OCI-LY7 (cell line): ENCODE results near the gene PRRX2. TPM values are rescaled to one million over a fixed set of nuclear protein-coding genes. Genes with fewer than 3 reads are reported as not detected.

Experiments
- BruUV-seq: library from RNA; stranded (reverse); fragments of 400-500 nt; replicated peaks from 2 replicates; lab custom pipeline; 2021; lab: Mats Ljungman, UMichigan
- CTCF ChIA-PET: fragments of 300-600 bp; sonication (Branson Sonifier 250); formaldehyde crosslinking; loops from one replicate; lab custom pipeline; 2022; ENCODE audit warnings: antibody characterized with exemption; ENCODE audit not compliant: unreplicated experiment; lab: Charles Lee
- POLR2A ChIA-PET: fragments of 300-600 bp; sonication (Branson Sonifier 250); formaldehyde crosslinking; loops from one replicate; lab custom pipeline; 2022; ENCODE audit warnings: antibody characterized with exemption; lab: Charles Lee
- DNase-seq: peaks from one replicate; pipeline ENCODE4 v3.0.0-alpha.2; 2015; ENCODE audit warnings: low spot score
- H2AFZ ChIP-seq: fragments of 200-600 bp; sonication (generic), shearing (Covaris generic); 2 replicates; pipeline ENCODE4 v1.6.1; 2014; ENCODE audit warnings: mild to moderate bottlenecking, antibody characterized with exemption, low read length, moderate library complexity
- H3K27ac ChIP-seq: fragments of 200-600 bp; sonication (generic); 2 replicates; pipeline ENCODE4 v1.5.1; 2014; ENCODE audit warnings: mixed run types, low read depth, mild to moderate bottlenecking, moderate library complexity, low read length, inconsistent platforms; ENCODE audit not compliant: poor library complexity, severe bottlenecking
- H3K36me3 ChIP-seq: fragments of 200-600 bp; sonication (generic); 2 replicates; pipeline ENCODE4 v1.6.1; 2014; ENCODE audit warnings: mild to moderate bottlenecking, antibody characterized with exemption, low read length, moderate library complexity, mixed read lengths; ENCODE audit not compliant: insufficient read depth
- H3K4me1 ChIP-seq: fragments of 200-600 bp; sonication (generic); 2 replicates; pipeline ENCODE4 v1.5.1; 2014; ENCODE audit warnings: mild to moderate bottlenecking, low read length; ENCODE audit not compliant: insufficient read depth, poor library complexity, severe bottlenecking
- H3K4me2 ChIP-seq: fragments of 200-600 bp; sonication (generic); 2 replicates; pipeline ENCODE4 v1.6.1; 2014; ENCODE audit warnings: mild to moderate bottlenecking, low read length
- H3K4me3 ChIP-seq: fragments of 200-600 bp; sonication (generic); 2 replicates; pipeline ENCODE4 v1.5.1; 2014; ENCODE audit warnings: mild to moderate bottlenecking, low read depth, low read length; ENCODE audit not compliant: poor library complexity, severe bottlenecking
- H3K79me2 ChIP-seq: fragments of 200-600 bp; sonication (generic); 2 replicates; pipeline ENCODE4 v1.6.1; 2016; ENCODE audit warnings: low read depth, mild to moderate bottlenecking, low read length, moderate library complexity, mixed read lengths; ENCODE audit not compliant: insufficient read depth
- H3K9me2 ChIP-seq: fragments of 200-600 bp; sonication (generic); 2 replicates; pipeline ENCODE4 v1.6.1; 2016; ENCODE audit warnings: mild to moderate bottlenecking, low read length, mixed read lengths; ENCODE audit not compliant: insufficient read depth
- H3K9me3 ChIP-seq: fragments of 200-600 bp; sonication (generic); 2 replicates; pipeline ENCODE4 v1.6.1; 2014; ENCODE audit warnings: mild to moderate bottlenecking, mixed run types, low read length, mixed read lengths
- H4K20me1 ChIP-seq: fragments of 200-600 bp; sonication (generic); 2 replicates; pipeline ENCODE4 v1.6.1; 2014; ENCODE audit warnings: mild to moderate bottlenecking, antibody characterized with exemption, low read length, moderate library complexity, mixed read lengths; ENCODE audit not compliant: insufficient read depth
- CTCF ChIP-seq: fragments of 200-600 bp; sonication (generic); conservative IDR thresholded peaks from 2 replicates; pipeline ENCODE4 v1.5.1; 2014; ENCODE audit warnings: mild to moderate bottlenecking, antibody characterized with exemption, low read length, moderate library complexity, mixed read lengths
- EZH2phosphoT487 ChIP-seq: fragments of 200-600 bp; sonication (generic); IDR thresholded peaks from 2 replicates; pipeline ENCODE4 v1.6.1; 2018; ENCODE audit warnings: low read depth, borderline replicate concordance, mild to moderate bottlenecking, mixed run types, antibody characterized with exemption, low read length, moderate library complexity, mixed read lengths
- intact Hi-C: fragments of 100-400 bp; cut with micrococcal nuclease; formaldehyde crosslinking; loops from one replicate; pipeline ENCODE4 v1.10.0; 2022; ENCODE audit not compliant: unreplicated experiment
- total RNA-seq, 2 experiments: library from RNA; depleted of rRNA in 1 of 2; stranded (reverse); fragments of >200 nt in 1 of 2; shearing (Covaris generic) in 1 of 2; gene quantifications; 2 replicates each; pipeline ENCODE4 v1.2.3, GENCODE V29; 2014 to 2022

Gene PRRX2
- total RNA-seq, 2 experiments from 2014 or later, result not detected

GRCh38 chr9:129714511-129715061 lies 49.1 kb downstream of the PRRX2 start:
- POLR2A ChIA-PET, result no interaction called here
- no peaks in the 10 kb centered on the region for H3K9me3 ChIP-seq
- H3K79me2 ChIP-seq, result no peaks in the 10 kb centered on the region
- no peak overlapping the region for H3K4me3 ChIP-seq
- intact Hi-C loops, result no loop called here
- no peak overlapping the region for H3K4me2 ChIP-seq
- H2AFZ ChIP-seq, result no peak overlapping the region
- CTCF ChIA-PET, result no interaction called here
- BruUV-seq, result no TSS peak
- no peak for DNase-seq
- no peaks in the 10 kb centered on the region for H4K20me1 ChIP-seq
- no peaks in the 10 kb centered on the region for H3K36me3 ChIP-seq
- no peaks in the 10 kb centered on the region for H3K9me2 ChIP-seq
- no peak overlapping the region for H3K27ac ChIP-seq
- peaks cover 10% of the 10 kb centered on the region for H3K4me1 ChIP-seq
- TF ChIP-seq EZH2phosphoT487, result no peak
- TF ChIP-seq CTCF, result no peak

DNA sequence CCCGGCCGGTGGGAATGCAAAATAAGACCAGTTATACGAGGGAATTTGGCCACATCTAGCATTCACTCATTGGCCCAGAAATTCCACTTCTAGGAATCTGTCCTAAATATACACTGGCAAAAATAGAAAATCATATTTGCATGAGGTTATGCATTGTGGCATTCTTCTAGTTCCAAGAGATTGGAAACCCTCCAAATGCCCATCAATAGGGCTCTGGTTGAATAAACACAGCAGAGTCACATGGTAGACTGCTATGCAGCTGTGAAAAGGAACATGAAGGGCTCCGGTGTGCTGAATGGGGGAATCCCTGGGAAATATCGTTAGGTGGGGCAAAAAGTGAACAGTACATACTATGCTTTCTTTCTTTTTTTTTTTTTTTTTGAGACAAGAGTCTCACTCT lies 50.6 kb downstream of the PRRX2 start:
- Histone ChIP-seq H2AFZ (no peak overlapping the region), H3K9me2 (no peaks in the 10 kb centered on the region), H3K79me2 (no peaks in the 10 kb centered on the region), H3K27ac (no peak overlapping the region), H3K4me2 (no peak overlapping the region), H3K9me3 (no peaks in the 10 kb centered on the region), H3K4me1 (peaks cover 10% of the 10 kb centered on the region), H4K20me1 (no peaks in the 10 kb centered on the region), H3K4me3 (no peak overlapping the region), H3K36me3 (no peaks in the 10 kb centered on the region)
- no peak for TF ChIP-seq CTCF
- TF ChIP-seq EZH2phosphoT487, result no peak
- POLR2A ChIA-PET, result no interaction called here
- no peak for DNase-seq
- CTCF ChIA-PET, result no interaction called here
- no TSS peak for BruUV-seq
- intact Hi-C loops, result no loop called here

DNA sequence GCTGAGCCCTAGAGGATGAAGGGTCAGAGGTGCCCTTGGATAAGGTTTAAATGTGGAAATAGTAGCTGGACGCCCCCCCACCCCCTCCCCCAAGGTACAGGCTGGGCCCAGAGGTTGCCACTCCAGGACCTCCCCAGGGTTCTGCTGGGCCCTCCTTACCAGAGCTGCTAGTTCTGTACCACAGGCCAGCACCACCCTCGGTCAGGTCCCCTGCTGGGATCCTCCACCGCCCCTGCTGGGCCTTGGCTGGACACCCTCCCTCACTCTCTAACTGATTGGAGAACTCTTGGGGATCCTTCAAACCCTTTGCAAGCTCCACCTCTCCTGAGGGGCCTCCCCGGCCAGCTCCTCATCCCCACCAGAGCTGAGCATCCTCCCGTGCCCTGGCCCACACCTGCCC lies 52.5 kb downstream of the PRRX2 start:
- Histone ChIP-seq H3K79me2 (no peaks in the 10 kb centered on the region), H3K4me1 (no peaks in the 10 kb centered on the region), H3K9me3 (no peaks in the 10 kb centered on the region), H2AFZ (no peak overlapping the region), H3K9me2 (no peaks in the 10 kb centered on the region), H3K36me3 (no peaks in the 10 kb centered on the region), H3K27ac (no peak overlapping the region), H3K4me3 (no peak overlapping the region), H4K20me1 (no peaks in the 10 kb centered on the region), H3K4me2 (no peak overlapping the region)
- no peak for TF ChIP-seq EZH2phosphoT487
- no peak for TF ChIP-seq CTCF
- ChIA-PET CTCF (no interaction called here), POLR2A (no interaction called here)
- no peak for DNase-seq
- BruUV-seq, result no TSS peak
- intact Hi-C loops, result no loop called here
